ENCODE results near the gene SGCD.

GRCh38 chr5:156584871-156585270 is 257.9 kb downstream of the SGCD start:
- no peak for TF ChIP-seq POLR2AphosphoS5 (IDR thresholded peaks at IDR 0.05)
- TF ChIP-seq CTCF (IDR thresholded peaks at IDR 0.05): no peak
- no peak for TF ChIP-seq POLR2A (IDR thresholded peaks at IDR 0.05)
